Mucosa of rectum (tissue), 2 donors: Measurements from ENCODE around the gene RIN3.

Experiments
- H3K27ac ChIP-seq, 2 donors: one replicate each; pipeline ENCODE4 v1.7.0; 2013; ENCODE audit warnings: inconsistent platforms in 2 of 2, low read depth in 2 of 2, low read length in 2 of 2
- H3K27me3 ChIP-seq, 2 donors: one replicate each; pipeline ENCODE4 v1.7.0; 2013; ENCODE audit warnings: low read length in 2 of 2; ENCODE audit not compliant: control insufficient read depth in 2 of 2, insufficient read depth in 2 of 2
- H3K36me3 ChIP-seq, 2 donors: one replicate each; pipeline ENCODE4 v1.7.0; 2013; ENCODE audit warnings: low read length in 2 of 2; ENCODE audit not compliant: control insufficient read depth in 2 of 2, insufficient read depth in 2 of 2
- H3K4me1 ChIP-seq, 2 donors: one replicate each; pipeline ENCODE4 v1.7.0; 2013; ENCODE audit warnings: low read length in 2 of 2, mild to moderate bottlenecking in 1 of 2; ENCODE audit not compliant: control insufficient read depth in 2 of 2, insufficient read depth in 2 of 2
- H3K4me3 ChIP-seq, 2 donors: one replicate each; pipeline ENCODE4 v1.7.0; 2013; ENCODE audit warnings: low read length in 2 of 2
- H3K9ac ChIP-seq, 2 donors: one replicate each; pipeline ENCODE4 v1.7.0; 2013; ENCODE audit warnings: low read length in 2 of 2, low read depth in 1 of 2, mild to moderate bottlenecking in 1 of 2
- H3K9me3 ChIP-seq, 2 donors: one replicate each; pipeline ENCODE4 v1.7.0; 2013; ENCODE audit warnings: low read length in 2 of 2; ENCODE audit not compliant: control insufficient read depth in 2 of 2
- donor health status: healthy.
- donor health status: Normal muscosa, but diverticular disease.

Gene RIN3

GRCh38 chr14:92555465-92556111, 42.0 kb downstream of the RIN3 start:
- peaks cover 7 to 31% of the 10 kb centered on the region in 2 donors for H3K36me3 ChIP-seq
- no peaks in the 10 kb centered on the region for H3K9me3 ChIP-seq
- no peaks in the 10 kb centered on the region for H3K27me3 ChIP-seq
- H3K4me1 ChIP-seq = peaks cover 3 to 11% of the 10 kb centered on the region in 2 donors
- no peak overlapping the region for H3K9ac ChIP-seq
- H3K4me3 ChIP-seq = no peak overlapping the region
- H3K27ac ChIP-seq = no peak overlapping the region

- Histone ChIP-seq H3K9ac (no peak overlapping the region), H3K27ac (no peak overlapping the region), H3K27me3 (no peaks in the 10 kb centered on the region), H3K4me3 (no peak overlapping the region), H3K4me1 (peaks cover under 1 to 11% of the 10 kb centered on the region in 2 donors), H3K36me3 (peaks cover 7 to 31% of the 10 kb centered on the region in 2 donors), H3K9me3 (no peaks in the 10 kb centered on the region)
Measured at GRCh38 chr14:92556255-92556741, 42.7 kb downstream of the RIN3 start.

- Histone ChIP-seq H3K9ac (no peak overlapping the region), H3K27ac (no peak overlapping the region), H3K4me1 (peaks cover 0 to 8% of the 10 kb centered on the region in 2 donors), H3K4me3 (no peak overlapping the region), H3K9me3 (no peaks in the 10 kb centered on the region), H3K36me3 (peaks cover 7 to 31% of the 10 kb centered on the region in 2 donors), H3K27me3 (no peaks in the 10 kb centered on the region)
Measured at GRCh38 chr14:92556863-92557543, 43.4 kb downstream of the RIN3 start.

- H3K27ac ChIP-seq = no peak overlapping the region
- no peaks in the 10 kb centered on the region for H3K27me3 ChIP-seq
- no peak overlapping the region for H3K9ac ChIP-seq
- H3K4me1 ChIP-seq = peaks cover 0 to 6% of the 10 kb centered on the region in 2 donors
- peaks cover 7 to 33% of the 10 kb centered on the region in 2 donors for H3K36me3 ChIP-seq
- H3K4me3 ChIP-seq = no peak overlapping the region
- no peaks in the 10 kb centered on the region for H3K9me3 ChIP-seq
Measured at GRCh38 chr14:92557544-92557912, 43.9 kb downstream of the RIN3 start.

- Histone ChIP-seq H3K9me3 (no peaks in the 10 kb centered on the region), H3K4me3 (no peak overlapping the region), H3K27me3 (no peaks in the 10 kb centered on the region), H3K9ac (no peak overlapping the region), H3K4me1 (peaks cover 0 to 4% of the 10 kb centered on the region in 2 donors), H3K27ac (no peak overlapping the region), H3K36me3 (peaks cover 7 to 33% of the 10 kb centered on the region in 2 donors)
Measured at GRCh38 chr14:92558319-92558718, 44.7 kb downstream of the RIN3 start.

GRCh38 chr14:92559486-92559885, 45.9 kb downstream of the RIN3 start:
- peaks cover 3 to 4% of the 10 kb centered on the region in 2 donors for H3K4me1 ChIP-seq
- no peak overlapping the region for H3K4me3 ChIP-seq
- no peak overlapping the region for H3K9ac ChIP-seq
- H3K27me3 ChIP-seq = no peaks in the 10 kb centered on the region
- H3K9me3 ChIP-seq = no peaks in the 10 kb centered on the region
- H3K27ac ChIP-seq = no peak overlapping the region
- H3K36me3 ChIP-seq = peaks cover 7 to 33% of the 10 kb centered on the region in 2 donors

GRCh38 chr14:92560106-92560865, 46.7 kb downstream of the RIN3 start:
- Histone ChIP-seq H3K9me3 (no peaks in the 10 kb centered on the region), H3K27me3 (no peaks in the 10 kb centered on the region), H3K9ac (no peak overlapping the region), H3K27ac (no peak overlapping the region), H3K36me3 (peaks cover 7 to 33% of the 10 kb centered on the region in 2 donors), H3K4me1 (peaks cover 3 to 4% of the 10 kb centered on the region in 2 donors), H3K4me3 (no peak overlapping the region)

GRCh38 chr14:92561906-92562479, 48.4 kb downstream of the RIN3 start:
- no peak overlapping the region for H3K27ac ChIP-seq
- no peaks in the 10 kb centered on the region for H3K27me3 ChIP-seq

GRCh38 chr14:92563359-92563758, 49.8 kb downstream of the RIN3 start:
- Histone ChIP-seq H3K27me3 (no peaks in the 10 kb centered on the region), H3K36me3 (peaks cover 16 to 28% of the 10 kb centered on the region in 2 donors), H3K4me3 (no peak overlapping the region), H3K9me3 (peaks cover 2 to 4% of the 10 kb centered on the region in 2 donors), H3K4me1 (peaks cover 3% of the 10 kb centered on the region in 2 donors), H3K27ac (no peak overlapping the region), H3K9ac (no peak overlapping the region)

More at GRCh38 chr14:92561906-92562479, 48.4 kb downstream of the RIN3 start:
- Histone ChIP-seq H3K36me3 (peaks cover 16 to 29% of the 10 kb centered on the region in 2 donors), H3K9ac (no peak overlapping the region), H3K4me3 (no peak overlapping the region), H3K4me1 (peaks cover 0 to 3% of the 10 kb centered on the region in 2 donors), H3K9me3 (peaks cover 0 to 2% of the 10 kb centered on the region in 2 donors)
